HL-60/S4 treated with retinoic acid at 250 ng/mL for 4 days and 3 days (cell line): Measurements from ENCODE around the gene NRXN2.

Source experiments
- in situ Hi-C: fragments of 300-500 bp; cut with MboI; formaldehyde crosslinking; loops from 2 replicates; pipeline ENCODE4 v1.7.0; 2022; ENCODE audit warnings: low sequenced_read_pairs

Gene NRXN2

DNA sequence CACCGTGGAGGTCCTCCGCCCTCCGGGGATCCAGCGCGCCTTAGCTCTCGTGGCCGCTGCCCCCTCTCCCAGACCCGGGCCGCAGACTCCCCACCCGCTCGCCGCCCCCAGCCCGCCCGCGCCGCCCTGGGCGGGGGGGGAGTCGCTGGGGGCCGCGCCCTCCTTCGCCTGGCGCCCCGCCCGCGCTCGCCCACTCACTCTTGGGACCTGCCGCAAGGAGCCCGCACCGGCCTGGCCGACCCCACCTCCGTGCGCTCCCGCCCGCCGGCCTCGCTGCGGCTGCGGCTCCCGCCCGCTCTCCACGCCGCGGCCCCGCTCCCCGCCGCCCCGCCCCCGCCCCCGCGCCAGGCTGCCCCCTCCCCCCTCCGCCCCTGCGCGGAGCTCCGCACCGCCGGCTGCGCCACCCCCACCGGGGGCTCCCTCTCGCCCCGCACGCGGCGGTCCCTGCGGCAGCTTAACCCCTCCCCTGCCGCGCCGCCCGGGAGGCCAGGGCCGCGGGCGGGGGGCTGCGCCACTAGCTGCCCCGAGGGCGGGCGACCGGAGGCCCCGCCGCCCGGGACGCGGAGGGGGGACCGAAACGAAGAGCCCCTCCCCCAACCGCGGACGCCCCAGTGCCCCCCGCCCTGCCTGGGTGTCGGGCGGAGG, 21.7 kb upstream of the NRXN2 start:
- in situ Hi-C loops: no loop called here

- in situ Hi-C loops: no loop called here
Observed at GRCh38 chr11:64743591-64744543, 20.9 kb upstream of the NRXN2 start, which contains the start of gene RASGRP2. TSS of gene RASGRP2 (minus strand) at chr11:64744142. CDS start at chr11:64742866, 1,276 bp downstream.

- in situ Hi-C loops: no loop called here
Observed at GRCh38 chr11:64742889-64743590, 20.0 kb upstream of the NRXN2 start.

DNA sequence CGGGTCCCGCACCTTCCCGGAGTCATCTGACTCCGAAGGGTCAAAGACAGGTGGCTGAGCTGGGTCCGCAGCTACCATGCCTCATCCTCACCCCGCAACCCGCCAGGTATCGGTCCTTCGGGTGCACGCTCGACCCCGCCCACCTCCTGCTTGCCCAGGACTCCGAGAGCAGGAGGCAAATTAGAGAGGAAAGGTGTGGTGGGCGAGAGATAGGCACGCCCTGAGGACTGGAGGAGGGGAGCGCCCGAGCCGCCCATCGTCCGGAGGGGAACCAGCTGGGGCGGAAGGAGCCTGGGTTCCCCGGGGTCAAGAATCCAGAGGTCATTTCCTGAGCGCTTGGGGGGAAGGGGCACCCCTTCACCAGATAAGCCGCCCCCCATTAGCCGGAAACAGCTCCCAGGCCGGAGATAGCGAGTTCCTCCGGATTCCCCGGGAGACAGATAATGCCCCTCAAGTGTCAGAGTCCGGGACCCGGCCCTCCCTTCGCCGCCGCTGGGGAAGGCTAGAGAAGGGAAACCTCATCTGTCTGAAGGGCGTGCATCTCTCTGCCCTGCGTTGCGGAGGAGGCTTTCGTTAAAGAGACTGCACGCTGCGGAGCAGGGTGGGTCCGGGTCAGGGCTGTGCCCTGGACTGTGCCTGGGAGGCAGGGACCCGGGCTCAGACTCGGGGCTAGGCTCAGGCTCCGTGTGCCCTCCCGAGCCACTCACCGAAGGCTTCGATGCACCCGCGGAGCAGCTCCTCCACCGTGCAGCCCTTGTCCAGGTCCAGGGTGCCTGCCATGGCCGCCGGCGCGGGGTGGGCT, 19.3 kb upstream of the NRXN2 start:
- in situ Hi-C loops: no loop called here

GRCh38 chr11:64741375-64742086, 18.5 kb upstream of the NRXN2 start:
- in situ Hi-C loops: no loop called here

GRCh38 chr11:64739871-64740270, 16.9 kb upstream of the NRXN2 start:
- in situ Hi-C loops: no loop called here

DNA sequence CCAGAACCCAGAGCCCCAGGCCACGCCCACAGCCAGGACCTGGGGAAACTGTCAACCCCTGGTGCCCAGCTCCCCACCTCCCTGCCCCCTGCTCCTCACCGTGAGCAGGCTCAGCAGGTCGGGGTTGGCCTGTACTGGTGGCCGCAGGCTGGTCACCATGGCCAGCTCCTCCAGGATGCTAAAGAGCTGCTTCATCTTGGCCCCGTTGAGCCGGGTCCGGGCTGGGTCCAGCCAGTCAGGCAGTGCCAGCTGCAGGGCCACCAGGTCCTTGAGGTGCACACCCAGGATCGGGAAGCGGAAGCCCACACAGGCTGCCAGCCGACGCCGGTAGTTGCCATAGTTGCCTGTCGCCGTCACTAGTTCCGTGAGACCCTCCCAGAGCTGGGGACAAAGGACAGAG, 13.7 kb upstream of the NRXN2 start:
- in situ Hi-C loops: no loop called here

- in situ Hi-C loops: no loop called here
Observed at GRCh38 chr11:64735725-64736259, 12.8 kb upstream of the NRXN2 start.

DNA sequence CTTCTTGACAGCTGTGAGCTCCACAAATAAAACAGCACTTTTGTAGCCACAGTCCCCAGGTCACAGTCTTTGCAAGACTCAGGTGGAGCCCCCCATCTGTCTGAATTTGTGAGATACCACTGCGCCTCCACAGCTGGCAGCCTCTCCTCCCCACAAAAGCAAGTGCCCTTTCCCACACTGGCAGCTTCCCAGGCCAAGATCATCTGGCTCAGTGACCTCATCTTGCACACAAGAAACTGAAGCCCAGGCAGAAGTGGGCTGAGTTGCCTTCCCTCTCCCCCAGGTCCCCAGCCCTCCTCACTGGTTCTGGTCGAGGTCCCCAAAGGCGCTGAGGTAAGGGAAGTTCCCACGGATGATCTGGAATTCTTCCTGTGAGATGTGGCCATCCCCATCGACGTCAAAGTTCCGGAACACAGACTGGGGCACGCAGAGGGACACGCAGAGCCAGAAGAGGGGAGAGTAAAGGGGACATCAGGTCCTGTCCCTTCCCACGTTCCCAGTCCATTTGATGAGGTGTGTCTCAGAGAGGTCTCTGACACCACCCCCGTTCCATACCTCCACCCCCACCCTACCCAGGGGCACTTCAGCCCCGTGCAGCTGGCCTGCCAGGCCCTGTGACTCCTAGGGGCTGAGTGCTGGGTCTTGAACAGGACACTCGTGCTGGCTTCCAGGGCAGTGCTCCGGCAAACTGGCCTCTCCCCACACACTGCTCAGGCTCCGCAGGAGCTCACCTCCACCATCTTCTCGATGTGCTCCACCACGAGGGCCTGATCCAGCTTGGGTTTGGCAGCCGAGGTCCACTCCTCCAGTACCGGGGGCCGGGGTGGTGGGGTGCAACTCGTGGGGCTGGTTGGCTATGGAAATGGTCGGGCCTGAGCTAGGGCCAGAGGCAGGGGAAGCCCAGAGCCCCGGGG, 12.1 kb upstream of the NRXN2 start:
- in situ Hi-C loops: no loop called here

DNA sequence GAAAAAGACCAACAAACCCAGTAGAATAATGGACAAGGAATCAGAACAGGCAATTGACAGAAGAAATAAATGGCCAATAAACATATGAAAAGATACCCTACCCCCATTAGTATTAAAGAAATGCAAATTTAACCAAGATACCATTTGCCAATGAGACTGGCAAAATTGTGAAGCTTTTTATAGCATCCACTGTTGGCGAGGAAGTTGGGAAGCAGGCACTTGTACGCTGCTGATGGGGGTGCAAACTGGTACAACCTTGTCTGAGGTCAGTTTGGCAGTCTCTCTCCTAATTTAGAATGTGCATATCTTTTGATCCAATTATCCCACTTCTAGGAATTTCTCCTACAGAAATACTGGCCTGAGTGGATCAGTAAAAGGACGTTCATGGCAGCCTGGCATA, 8.6 kb upstream of the NRXN2 start:
- in situ Hi-C loops: no loop called here

- in situ Hi-C loops: no loop called here
Observed at GRCh38 chr11:64729851-64730382, 6.9 kb upstream of the NRXN2 start.

GRCh38 chr11:64728757-64729365, 5.9 kb upstream of the NRXN2 start:
- in situ Hi-C loops: no loop called here

DNA sequence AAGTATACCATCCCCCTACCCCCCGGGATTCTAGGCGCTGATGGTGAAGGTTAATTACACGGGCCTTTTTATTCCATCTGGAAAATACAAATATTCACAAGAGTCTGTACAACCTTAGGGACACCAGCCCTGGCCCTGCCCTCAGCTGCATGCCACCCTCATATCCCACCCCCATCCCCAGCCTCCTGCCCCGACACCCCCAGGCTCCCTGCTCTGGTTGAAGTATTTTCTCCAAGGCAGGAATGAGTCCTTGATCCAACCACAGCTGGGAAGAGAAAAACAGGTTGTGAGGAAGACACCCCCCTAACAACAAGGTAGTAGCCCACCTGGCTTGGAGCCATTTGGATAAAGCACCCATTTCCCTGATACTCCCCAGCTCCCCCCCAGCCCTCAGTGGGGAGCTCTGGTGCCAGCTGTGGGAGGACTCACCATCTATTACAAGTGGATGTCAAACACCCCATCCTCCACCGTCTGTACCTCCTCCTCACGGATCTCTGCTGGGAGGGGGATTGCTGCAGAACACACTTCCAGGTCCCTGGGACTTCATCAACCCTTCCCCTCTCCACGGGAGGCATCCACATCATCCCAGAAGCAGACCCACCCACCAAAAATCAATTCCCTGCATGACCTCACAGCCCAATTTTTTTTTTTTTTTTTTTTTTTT, 4.0 kb upstream of the NRXN2 start:
- in situ Hi-C loops: no loop called here

- in situ Hi-C loops: no loop called here
Observed at GRCh38 chr11:64726211-64726641, 3.2 kb upstream of the NRXN2 start.

- in situ Hi-C loops: no loop called here
Observed at GRCh38 chr11:64724863-64725532, 2.0 kb upstream of the NRXN2 start.

DNA sequence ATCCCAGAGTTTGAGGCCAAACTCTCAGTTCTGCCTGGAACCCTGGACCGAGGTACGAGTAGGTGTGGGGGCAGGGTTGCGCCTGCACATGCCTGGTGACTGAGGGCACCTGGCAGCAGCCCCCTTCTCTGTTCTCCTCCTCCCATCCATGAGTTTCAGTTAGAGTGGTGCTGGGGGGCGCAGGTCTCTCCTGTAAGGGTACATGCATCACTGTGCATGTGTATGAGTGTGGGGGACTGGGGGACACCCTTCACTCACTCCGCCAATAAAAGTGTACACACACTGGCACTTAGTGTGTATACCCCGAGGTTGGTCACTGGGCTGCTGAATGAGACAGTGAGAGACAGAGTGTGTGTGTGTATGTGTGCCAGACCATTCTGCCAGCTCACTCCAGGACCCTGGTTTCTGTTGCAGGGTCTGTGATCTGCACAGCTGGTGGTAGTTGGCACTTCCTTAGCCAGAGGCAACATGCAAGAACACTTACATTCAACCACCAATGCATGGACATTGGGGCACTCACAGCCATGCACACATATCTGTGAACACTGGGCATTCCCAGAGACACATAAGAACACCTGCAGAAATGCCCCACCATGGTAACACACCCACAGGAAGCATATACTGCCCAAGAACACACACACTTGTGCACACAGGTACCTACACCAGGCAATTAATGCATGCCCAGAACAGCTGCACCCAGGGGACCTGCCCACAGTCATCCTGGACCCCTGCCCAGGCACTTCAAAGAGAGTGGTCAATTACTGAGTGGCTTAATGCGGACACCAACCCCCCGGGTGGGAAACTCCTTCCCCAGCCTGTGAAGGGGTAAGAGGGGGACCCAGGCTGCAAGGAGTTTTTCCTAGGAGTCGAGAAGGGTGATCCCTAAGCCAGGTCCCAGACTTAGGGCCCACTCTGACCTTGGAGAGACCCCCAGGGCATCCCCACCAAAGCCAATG, 1.2 kb upstream of the NRXN2 start:
- in situ Hi-C loops: no loop called here
